GM12872 (cell line): ENCODE data around the gene UBE2G1.

ENCODE experiments used
- TF ChIP-seq, protein P1 (sequence below): IDR thresholded peaks from 3 replicates; pipeline ENCODE4 v1.5.1; 2011; ENCODE audit warnings: low read depth, mild to moderate bottlenecking, low read length, moderate library complexity; ENCODE audit not compliant: insufficient read depth

Gene UBE2G1

DNA sequence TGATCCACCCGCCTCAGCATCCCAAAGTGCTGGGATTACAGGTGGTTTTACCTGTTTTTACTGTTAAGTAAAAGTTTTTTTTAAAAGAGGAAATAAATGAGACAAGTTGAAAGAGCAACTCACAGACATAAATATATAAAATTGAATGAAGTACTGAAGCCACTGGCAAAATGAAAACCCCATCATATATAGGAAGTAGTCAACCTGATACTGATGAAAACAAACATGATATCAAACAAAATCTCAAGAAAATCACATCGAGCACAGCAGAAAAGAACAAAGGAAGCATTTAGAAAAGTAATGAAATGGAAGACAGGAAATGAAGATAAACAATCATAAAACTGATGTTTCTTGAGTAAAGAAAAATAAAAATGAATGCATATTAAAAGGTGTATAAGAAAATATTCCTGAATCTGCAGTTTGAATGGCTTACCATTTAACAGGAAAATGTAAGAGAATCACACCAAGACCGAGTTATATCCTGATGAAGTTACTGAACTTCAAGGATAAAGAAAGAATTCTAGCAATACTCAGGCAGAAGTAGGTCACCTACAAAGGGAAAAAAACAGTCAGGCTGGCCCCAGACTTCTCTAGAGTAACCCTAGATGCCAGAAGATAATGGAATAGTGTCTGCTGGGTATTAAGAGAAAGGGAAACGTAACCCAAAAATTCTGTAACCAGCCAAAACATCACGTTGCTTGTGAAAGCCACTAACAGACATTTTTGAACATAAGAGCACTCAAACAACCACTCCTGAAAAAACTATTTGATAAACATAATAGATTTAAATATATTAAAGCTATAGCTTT is 31.5 kb downstream of the UBE2G1 start:
- TF ChIP-seq, protein P1, sequence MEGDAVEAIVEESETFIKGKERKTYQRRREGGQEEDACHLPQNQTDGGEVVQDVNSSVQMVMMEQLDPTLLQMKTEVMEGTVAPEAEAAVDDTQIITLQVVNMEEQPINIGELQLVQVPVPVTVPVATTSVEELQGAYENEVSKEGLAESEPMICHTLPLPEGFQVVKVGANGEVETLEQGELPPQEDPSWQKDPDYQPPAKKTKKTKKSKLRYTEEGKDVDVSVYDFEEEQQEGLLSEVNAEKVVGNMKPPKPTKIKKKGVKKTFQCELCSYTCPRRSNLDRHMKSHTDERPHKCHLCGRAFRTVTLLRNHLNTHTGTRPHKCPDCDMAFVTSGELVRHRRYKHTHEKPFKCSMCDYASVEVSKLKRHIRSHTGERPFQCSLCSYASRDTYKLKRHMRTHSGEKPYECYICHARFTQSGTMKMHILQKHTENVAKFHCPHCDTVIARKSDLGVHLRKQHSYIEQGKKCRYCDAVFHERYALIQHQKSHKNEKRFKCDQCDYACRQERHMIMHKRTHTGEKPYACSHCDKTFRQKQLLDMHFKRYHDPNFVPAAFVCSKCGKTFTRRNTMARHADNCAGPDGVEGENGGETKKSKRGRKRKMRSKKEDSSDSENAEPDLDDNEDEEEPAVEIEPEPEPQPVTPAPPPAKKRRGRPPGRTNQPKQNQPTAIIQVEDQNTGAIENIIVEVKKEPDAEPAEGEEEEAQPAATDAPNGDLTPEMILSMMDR, result no peak

DNA sequence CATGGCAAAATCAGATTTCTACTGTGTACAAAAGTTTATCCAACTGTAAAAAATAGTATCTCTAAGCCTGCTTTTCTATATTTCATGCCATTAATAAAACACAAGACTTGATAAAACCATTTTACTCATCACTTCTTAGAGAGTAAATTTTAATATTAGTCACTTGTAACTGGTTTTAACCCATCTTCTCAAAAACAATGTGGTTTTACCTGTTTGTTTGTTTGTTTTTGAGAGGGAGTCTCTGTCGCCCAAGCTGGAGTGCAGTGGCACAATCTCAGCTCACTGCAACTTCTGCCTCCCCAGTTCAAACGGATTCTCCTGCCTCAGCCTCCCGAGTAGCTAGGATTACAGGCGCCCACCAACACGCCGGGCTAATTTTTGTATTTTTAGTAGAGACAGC is 32.1 kb downstream of the UBE2G1 start:
- TF ChIP-seq, protein P1, result no peak

DNA sequence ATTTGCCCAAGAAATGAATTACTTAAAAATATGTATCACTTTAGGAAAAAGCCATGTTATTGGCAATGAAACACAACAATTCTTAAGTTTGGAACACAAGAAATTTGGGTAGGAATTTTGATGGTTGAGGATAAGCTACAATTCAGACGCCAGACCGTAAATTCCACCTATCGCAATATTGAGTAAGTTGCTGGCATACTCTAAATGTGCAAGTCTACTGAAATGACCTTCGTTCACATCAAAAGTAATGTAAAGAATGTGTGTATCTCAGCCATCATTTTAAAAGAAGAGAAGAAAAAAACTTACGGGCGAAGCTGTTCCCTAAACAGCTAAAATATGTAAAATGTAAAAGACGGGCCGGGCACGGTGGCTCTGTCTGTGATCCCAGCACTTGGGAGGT is 33.4 kb downstream of the UBE2G1 start:
- TF ChIP-seq, protein P1, result no peak

DNA sequence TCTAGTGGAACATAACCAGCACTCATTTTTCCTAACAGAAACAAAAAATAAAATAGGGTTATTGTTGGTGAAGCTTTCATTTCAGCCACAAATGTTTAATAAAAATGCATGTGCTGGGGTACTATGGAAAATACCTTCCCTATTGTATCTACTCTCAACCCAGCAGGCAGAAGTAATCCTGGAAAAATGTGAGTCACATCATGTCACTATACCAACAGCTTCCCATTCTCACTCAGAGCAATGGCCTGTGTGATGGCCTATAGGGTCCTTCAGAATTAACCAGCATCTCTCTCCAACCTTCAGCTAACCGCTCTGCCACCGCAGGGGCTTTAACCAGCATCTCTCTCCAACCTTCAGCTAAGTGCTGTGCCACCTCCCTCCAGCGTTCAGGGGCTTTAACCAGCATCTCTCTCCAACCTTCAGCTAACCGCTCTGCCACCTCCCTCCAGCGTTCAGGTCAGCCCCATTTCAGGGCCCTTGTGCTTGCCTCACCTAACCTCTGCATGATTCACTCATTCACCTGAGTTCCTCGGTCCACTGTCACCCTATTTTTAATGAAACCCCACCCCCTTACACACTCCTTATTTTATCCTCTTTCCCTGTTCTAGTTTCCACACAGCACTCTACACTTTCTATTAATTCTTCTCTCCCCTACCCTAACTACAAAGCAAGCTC is 34.0 kb downstream of the UBE2G1 start:
- TF ChIP-seq, protein P1, result no peak

DNA sequence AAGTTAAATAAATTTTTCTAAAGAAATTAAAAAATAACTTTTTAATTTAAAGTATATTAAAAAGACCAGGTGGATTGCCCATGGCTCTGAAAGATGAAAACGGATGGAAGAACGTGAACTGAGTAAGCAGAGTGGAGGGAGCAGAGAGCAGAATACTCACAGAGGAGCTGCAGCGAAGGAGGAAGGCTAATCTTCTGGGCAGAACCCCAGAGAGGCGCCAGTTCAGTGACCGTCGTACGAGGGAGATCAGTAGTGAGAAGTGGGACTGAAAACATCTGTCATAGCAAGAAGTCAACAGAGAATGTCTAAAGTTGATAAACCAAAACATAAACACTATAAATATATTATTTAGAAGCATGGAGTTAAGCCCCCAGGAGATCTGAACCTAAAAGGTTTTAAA is 34.9 kb downstream of the UBE2G1 start:
- TF ChIP-seq, protein P1, result no peak

DNA sequence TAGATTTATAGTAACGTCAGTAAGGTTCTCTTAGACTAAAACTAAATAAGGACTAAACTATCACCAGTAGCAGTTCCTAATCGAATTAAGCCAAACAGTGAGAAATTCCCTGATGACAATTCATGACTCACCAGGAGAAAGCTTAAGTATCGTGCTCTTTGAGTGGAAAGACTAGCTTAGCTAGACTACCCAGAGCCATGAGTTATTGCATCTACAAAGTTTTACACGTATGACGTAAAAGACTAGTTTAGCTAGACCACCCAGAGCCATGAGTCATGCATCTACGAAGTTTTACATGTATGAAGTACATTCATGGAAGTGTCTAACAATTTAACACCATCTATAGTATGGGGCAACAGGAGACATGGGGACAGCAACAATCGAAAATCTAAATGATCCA is 36.6 kb downstream of the UBE2G1 start:
- TF ChIP-seq, protein P1, result no peak

DNA sequence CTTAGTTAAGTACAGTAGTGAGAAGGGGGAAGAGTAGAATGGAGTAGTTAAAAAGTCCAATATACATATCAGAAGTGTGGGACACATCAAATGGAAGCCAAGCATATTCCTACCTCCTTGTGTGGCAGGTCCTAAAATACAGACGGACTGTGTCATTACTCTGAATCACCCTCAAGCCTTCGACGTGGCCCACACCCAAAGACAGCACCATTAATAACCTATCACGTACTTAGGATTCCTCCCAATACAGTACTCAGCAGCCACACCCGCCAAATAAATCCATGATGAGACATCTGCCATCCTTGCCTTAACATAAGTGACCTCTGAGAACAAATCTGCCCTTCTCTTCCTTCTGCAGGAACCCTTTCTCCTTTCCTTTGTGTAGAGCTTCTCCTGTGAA is 38.9 kb downstream of the UBE2G1 start:
- TF ChIP-seq, protein P1, result no peak
